ENCODE results near the gene FOLR1. TPM values are rescaled to one million over a fixed set of nuclear protein-coding genes. Genes with fewer than 3 reads are reported as not detected.

FOLR1 gene
- total RNA-seq, 1 donor from 2014 or later = 2.7 TPM

DNA sequence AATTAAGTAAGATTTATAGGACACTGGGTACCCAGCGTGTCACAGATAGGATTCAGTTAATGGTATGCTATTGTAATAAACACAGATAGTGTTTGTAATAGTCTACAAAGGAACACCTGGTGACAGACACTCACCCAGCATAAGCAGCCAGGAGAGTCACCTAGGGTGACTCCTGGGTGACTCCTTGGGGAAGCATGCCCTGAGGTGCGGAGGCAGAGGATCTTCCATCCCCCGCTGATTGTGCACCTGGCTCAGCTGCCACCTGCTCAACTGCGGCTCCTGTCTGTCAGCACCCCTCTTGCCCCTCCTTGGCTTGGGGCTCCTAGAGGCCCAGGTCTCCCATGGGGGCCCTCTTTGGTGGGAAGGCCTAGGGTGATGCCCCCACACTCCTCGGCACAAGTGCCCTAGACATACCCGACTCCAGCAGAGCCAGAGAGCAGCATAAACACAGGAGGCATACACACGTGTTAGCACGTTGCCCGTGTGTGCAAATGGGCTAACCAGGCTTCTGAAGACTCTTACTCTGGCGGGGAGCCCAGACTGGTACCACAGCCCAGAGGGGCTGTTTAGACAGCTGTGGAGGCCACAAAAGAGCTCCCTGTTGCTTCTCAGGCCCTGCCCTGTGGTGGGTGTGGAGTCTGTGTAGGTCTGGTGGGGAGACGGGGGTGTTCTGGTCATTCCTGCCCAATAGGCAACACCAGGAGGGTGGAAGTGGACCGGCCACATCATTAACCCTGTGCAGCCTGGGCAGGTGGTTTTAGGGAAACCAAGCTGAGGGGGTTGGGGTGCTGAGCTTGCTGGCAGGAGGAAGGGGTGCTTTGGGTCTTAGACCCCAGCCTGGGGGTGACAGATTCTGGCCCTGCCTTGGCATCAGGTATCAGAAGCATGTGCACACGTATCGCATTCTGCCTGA is 35.6 kb downstream of the FOLR1 start:
- Mint-ChIP-seq H3K27me3 (no peaks in the 10 kb centered on the region), H3K9me3 (no peaks in the 10 kb centered on the region), H3K27ac (no peak overlapping the region), H3K4me3 (peak overlapping the region; percentile 60), H3K4me1 (ENCODE audit: unreplicated experiment) (peaks cover 17% of the 10 kb centered on the region), H3K36me3 (peaks cover 15% of the 10 kb centered on the region)
- TF ChIP-seq, protein P1, sequence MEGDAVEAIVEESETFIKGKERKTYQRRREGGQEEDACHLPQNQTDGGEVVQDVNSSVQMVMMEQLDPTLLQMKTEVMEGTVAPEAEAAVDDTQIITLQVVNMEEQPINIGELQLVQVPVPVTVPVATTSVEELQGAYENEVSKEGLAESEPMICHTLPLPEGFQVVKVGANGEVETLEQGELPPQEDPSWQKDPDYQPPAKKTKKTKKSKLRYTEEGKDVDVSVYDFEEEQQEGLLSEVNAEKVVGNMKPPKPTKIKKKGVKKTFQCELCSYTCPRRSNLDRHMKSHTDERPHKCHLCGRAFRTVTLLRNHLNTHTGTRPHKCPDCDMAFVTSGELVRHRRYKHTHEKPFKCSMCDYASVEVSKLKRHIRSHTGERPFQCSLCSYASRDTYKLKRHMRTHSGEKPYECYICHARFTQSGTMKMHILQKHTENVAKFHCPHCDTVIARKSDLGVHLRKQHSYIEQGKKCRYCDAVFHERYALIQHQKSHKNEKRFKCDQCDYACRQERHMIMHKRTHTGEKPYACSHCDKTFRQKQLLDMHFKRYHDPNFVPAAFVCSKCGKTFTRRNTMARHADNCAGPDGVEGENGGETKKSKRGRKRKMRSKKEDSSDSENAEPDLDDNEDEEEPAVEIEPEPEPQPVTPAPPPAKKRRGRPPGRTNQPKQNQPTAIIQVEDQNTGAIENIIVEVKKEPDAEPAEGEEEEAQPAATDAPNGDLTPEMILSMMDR (conservative IDR thresholded peaks at IDR 0.05) = no peak
- peak; percentile 57 for DNase-seq (ENCODE audit: extremely low spot score, unreplicated experiment)

DNA sequence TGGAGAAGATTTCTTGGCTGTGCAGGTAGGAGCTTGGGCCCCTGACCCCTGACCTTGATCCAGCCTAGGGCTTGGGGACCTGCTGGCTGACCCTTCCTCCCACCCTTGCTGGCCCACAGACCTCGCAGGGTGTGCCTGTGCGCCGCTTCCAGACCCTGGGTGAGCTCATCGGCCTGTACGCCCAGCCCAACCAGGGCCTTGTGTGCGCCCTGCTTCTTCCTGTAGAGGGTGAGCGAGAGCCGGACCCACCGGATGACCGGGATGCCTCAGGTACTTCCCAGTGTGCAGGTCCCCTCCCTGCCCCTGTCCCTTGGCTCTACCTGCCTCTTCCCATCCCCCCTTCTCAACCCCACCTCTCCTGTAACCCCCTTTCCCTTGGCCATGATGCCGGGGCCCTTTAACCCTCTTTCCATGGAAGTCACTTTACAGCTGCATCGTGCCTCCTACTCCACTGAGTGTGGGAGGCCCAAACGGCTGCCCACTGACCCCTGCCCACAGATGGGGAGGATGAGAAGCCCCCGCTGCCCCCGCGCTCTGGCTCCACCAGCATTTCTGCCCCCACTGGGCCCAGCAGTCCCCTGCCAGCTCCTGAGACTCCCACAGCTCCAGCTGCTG is 36.4 kb downstream of the FOLR1 start:
- peaks cover 16% of the 10 kb centered on the region for H3K36me3 Mint-ChIP-seq
- no peak overlapping the region for H3K4me3 Mint-ChIP-seq

GRCh38 chr11:72228844-72229231 is 36.9 kb downstream of the FOLR1 start:
- no peak overlapping the region for H3K27ac Mint-ChIP-seq
- TF ChIP-seq, protein P1 (conservative IDR thresholded peaks at IDR 0.05) = no peak
- peak overlapping the region; percentile 17 for H3K4me3 Mint-ChIP-seq
- DNase-seq (ENCODE audit: extremely low spot score, unreplicated experiment) = peak; percentile 50
- no peaks in the 10 kb centered on the region for H3K9me3 Mint-ChIP-seq
- peaks cover 17% of the 10 kb centered on the region for H3K4me1 Mint-ChIP-seq (ENCODE audit: unreplicated experiment)
- H3K27me3 Mint-ChIP-seq = no peaks in the 10 kb centered on the region
- H3K36me3 Mint-ChIP-seq = peaks cover 21% of the 10 kb centered on the region

More for the DNA sequence above, 36.4 kb downstream of the FOLR1 start:
- Mint-ChIP-seq H3K4me1 (ENCODE audit: unreplicated experiment) (peaks cover 17% of the 10 kb centered on the region), H3K27ac (no peak overlapping the region), H3K9me3 (no peaks in the 10 kb centered on the region), H3K27me3 (no peaks in the 10 kb centered on the region)
- TF ChIP-seq, protein P1 (conservative IDR thresholded peaks at IDR 0.05) = peak; percentile 22
- peak; percentile 69 for DNase-seq (ENCODE audit: extremely low spot score, unreplicated experiment)

GRCh38 chr11:72229336-72229924 is 37.5 kb downstream of the FOLR1 start:
- DNase-seq (ENCODE audit: extremely low spot score, unreplicated experiment) = peak; percentile 55
- Mint-ChIP-seq H3K27ac (no peak overlapping the region), H3K36me3 (peaks cover 27% of the 10 kb centered on the region), H3K4me1 (ENCODE audit: unreplicated experiment) (peaks cover 17% of the 10 kb centered on the region), H3K27me3 (no peaks in the 10 kb centered on the region), H3K4me3 (peak overlapping the region; percentile 17), H3K9me3 (no peaks in the 10 kb centered on the region)
- TF ChIP-seq, protein P1 (conservative IDR thresholded peaks at IDR 0.05) = no peak

DNA sequence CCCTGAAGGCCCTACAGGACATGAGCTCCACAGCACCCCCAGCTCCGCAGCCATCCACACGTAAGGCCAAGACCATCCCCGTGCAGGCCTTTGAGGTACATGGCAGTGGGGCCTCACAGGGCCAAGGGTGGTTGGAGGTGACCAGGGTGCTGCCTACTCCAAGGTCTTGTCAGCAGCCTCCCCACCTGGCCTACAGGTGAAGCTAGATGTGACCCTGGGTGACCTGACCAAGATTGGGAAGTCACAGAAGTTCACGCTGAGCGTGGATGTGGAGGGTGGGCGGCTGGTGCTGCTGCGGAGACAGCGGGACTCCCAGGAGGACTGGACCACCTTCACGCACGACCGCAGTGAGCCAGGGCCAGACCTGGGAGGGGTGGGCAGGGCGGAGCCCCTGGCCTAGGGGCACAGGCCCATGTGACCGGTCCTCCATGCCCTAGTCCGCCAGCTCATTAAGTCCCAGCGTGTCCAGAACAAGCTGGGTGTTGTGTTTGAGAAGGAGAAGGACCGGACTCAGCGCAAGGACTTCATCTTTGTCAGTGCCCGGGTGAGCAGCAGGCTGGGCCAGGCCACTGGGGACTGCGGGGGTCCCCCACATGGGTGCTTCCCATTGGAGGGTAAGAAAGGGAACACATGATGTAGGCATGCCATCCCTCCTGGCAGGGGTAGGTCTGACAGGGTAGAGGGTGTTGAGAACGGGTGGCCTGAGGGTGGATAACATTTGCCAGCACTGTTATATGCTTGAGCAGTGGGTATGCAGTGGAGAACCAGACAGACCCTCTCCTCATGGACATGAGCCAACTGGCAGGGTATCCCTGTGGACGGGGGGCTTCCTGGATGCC is 38.2 kb downstream of the FOLR1 start:
- Mint-ChIP-seq H3K4me1 (ENCODE audit: unreplicated experiment) (peaks cover 16% of the 10 kb centered on the region), H3K27ac (no peak overlapping the region), H3K27me3 (no peaks in the 10 kb centered on the region), H3K9me3 (no peaks in the 10 kb centered on the region), H3K36me3 (peaks cover 32% of the 10 kb centered on the region), H3K4me3 (no peak overlapping the region)
- TF ChIP-seq, protein P1 (conservative IDR thresholded peaks at IDR 0.05) = no peak
- DNase-seq (ENCODE audit: extremely low spot score, unreplicated experiment) = peak; percentile 57

Data from type B pancreatic cell (in vitro differentiated cells).